ENCODE data around the gene ANKS1A.

- TF ChIP-seq POLR2A (IDR thresholded peaks at IDR 0.05; ENCODE audit: low read length) = no peak
- no peak for TF ChIP-seq GATA1 (IDR thresholded peaks at IDR 0.05; ENCODE audit: low read depth, low read length)
Observed at GRCh38 chr6:34938268-34938667, 49.2 kb downstream of the ANKS1A start.
